Activated gamma-delta T cell treated with Interleukin-2 at 50 U/mL for 16 hours (primary cell): ENCODE measurements around the gene FBLN2.

ENCODE experiments used
- DNase-seq: peaks from one replicate; pipeline ENCODE4 v3.0.0-alpha.2; 2020

Gene FBLN2

GRCh38 chr3:13533885-13534301, 15.0 kb upstream of the FBLN2 start:
- no peak for DNase-seq

DNA sequence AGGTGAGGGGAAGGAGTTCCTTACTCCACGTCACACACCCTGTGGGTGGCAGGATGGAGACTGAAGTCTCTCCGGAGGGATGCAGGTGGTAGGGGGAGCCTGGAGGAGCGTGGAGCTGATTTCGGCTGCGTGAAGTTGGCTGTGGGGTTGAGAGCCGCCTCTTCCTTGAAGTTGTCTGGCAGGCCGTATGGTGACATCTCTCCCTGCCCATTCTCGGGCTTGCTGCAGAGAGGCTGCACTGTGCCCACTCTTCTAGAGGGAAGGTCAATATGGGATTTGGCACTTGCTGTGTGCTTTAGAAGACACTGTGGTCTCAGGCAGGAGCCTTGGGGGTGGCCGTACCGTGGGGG, 13.4 kb upstream of the FBLN2 start:
- no peak for DNase-seq

- DNase-seq, result no peak
These were observed 13.0 kb upstream of the FBLN2 start for GRCh38 chr3:13535905-13536304.

GRCh38 chr3:13536432-13536831, 12.5 kb upstream of the FBLN2 start:
- no peak for DNase-seq

GRCh38 chr3:13536832-13537231, 12.1 kb upstream of the FBLN2 start:
- DNase-seq, result no peak

GRCh38 chr3:13537244-13537908, 11.5 kb upstream of the FBLN2 start:
- DNase-seq, result no peak

GRCh38 chr3:13537909-13538296, 11.0 kb upstream of the FBLN2 start:
- DNase-seq, result no peak

GRCh38 chr3:13538520-13539291, 10.2 kb upstream of the FBLN2 start:
- no peak for DNase-seq

GRCh38 chr3:13539292-13539638, 9.7 kb upstream of the FBLN2 start:
- no peak for DNase-seq

DNA sequence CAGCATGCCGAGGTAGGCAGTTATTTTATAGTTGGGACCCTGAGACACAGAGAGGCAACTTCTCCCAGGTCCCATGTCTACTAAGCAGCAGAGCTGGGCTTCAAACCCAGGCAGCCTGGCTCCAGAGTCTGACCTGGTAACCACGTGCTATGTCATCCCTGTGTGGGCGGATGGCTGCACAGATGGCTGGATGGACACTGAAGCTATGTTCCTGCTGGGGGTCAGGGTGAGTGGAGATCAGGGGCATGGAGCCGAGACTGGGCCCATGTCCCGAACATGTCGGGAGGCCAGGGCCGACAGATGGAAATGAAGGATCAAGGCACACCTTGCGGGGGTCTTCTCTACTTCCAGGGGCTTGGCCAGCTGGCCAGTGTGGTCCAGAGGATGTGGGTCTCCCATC, 9.3 kb upstream of the FBLN2 start:
- DNase-seq, result no peak

DNA sequence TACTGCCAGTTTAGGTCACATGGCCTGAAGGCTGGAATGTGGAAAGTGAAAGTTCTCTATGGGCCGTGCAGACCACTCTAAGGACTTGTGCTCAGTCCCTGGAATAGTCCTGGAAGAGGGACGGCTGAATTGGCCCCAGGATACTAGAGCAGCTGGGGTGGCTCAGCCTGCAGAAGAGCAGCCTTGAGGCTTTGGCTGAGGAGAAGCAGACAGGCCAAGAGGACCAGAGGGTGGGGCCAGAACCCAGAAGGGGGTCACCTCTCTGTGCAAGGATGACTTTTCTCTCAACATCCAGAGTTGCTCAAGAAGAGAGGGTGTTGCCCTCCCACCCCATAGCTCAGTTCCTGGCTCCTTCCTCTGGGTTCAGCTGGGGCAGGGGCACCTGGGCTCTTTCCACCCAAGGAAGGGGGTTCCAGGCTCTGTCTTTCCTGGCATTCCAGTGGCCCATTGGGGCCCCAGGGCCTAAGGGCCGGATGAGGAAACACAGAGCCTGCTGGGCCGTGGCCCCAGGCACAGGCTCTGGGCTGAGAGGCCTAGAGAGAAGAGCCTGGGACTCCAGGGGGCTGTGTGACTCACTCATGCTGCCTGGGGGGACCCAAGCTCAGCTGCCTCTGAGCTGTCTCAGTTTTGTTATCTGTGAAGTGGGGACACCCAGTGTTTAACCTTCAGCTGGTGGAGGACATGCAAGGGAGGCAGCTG, 8.5 kb upstream of the FBLN2 start:
- DNase-seq, result no peak

GRCh38 chr3:13541691-13542090, 7.2 kb upstream of the FBLN2 start:
- no peak for DNase-seq

DNA sequence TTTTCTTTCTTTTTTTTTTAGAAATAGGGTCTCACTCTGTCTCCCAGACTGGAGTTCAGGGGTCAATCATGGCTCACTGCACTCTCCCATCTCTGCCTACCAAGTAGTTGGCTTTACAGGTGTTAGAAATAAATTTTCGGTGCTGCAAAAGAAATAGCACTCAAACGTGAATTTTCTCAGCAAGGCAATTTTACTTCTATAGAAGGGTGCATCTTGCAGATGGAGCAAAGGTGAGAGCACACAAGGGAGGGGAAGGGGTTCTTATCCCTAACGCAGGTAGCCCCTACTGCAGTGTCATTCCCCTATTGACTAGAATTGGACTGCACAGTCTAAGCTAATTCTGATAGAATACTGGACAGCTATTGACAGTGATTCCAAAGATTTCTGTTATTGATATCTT, 6.8 kb upstream of the FBLN2 start:
- no peak for DNase-seq

DNA sequence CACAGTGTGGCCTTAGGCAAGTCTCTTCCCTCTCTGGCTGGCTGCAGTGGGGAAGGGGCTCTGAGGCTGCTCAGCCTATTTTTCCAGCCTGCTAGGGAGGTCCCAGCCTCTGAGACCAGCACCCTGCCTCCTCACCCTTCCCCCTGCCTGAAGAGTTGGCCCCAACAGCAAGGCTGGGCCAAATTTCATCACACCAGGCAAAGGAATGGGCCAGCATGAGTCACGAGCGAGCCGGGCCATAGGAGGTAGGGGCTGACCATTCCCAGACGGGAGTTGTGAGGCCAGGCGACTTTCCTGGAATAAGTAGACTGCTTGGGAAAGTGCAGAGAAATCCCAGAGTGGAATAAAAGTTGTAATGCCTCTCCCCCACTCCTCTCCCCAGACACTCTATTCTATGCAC, 5.7 kb upstream of the FBLN2 start:
- no peak for DNase-seq

DNA sequence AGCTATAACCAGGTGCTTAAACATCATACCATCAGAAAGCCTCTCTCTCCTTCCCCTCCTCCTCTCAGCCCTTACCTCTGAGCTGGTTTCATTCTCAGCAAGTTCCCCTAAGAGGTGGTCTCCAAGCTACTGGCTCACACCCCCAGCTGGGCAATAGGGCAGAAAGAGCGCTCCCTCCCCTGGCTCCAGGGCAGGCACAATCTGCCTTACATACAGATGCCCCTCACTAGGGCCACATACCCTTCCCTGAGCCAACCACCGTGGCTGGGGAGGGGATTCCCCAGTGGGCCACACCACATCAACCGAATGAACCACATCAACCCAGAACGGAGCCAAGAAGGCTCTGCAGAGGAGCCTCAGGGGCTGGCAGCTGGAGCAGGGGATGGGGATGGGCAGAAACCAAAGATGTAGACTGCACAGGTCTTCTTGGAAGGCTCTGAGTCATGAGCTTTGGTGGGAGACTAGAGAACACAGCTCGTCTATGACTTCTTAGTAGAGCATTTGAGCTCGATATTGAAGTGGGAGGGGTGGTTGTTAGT, 4.6 kb upstream of the FBLN2 start:
- peak; percentile 33 for DNase-seq

DNA sequence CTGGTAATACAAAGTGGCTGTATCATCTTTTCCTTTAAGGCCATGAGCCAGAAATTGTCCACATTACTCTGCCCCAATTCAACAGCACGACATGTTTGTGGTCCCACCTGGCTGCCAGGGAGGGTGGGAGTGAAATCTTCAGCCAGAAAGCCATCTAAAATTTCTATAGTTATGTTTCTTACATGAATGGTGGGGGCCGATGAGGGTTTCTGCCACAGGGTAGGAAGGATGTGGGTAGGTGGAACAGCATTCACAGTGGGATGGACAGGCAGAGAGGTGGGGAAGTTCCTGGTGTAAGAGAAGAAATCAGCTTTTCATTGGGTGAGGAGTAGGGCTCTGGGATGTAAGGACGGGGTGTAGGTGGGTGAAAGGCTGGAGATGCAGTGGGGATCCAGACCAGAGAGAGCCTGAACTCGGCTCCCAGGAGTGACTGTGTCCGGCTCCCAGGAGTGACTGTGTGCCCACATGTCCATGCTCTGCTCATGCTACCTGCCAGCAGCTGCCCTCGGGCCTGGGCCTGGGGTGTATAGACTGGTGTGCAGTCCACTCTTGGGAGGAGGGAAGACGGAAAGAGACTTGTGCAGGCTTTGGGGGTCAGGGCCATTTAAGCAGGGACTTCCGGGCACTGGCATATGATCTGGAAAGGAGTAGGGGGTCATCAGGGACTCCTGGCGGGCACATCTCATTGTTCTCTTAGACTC, 3.8 kb upstream of the FBLN2 start:
- DNase-seq, result no peak

DNA sequence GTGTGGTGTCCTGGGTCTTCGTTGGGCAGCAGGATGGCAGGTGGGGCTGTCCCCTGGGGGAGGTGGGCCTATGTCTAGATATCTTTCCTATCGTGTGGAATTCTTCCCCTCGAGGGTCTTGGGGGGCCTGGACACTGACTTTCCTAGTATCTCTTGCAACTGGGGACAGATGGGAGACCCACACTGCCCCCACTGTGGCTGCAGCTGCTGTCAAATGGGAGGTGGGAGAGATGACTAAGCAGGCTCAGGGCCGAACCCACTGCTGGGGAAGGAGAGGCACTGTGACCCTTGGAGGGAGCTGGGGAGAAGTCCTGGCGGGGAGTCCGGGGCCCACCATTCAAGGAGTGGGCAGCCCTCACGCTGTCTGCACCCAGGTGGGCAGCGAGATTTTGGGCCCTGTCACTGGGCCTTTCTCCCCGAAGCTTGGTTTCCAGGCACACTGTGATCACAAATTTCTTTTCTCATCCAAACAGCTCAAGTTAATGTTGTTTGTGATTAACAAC, 2.9 kb upstream of the FBLN2 start:
- DNase-seq, result no peak

DNA sequence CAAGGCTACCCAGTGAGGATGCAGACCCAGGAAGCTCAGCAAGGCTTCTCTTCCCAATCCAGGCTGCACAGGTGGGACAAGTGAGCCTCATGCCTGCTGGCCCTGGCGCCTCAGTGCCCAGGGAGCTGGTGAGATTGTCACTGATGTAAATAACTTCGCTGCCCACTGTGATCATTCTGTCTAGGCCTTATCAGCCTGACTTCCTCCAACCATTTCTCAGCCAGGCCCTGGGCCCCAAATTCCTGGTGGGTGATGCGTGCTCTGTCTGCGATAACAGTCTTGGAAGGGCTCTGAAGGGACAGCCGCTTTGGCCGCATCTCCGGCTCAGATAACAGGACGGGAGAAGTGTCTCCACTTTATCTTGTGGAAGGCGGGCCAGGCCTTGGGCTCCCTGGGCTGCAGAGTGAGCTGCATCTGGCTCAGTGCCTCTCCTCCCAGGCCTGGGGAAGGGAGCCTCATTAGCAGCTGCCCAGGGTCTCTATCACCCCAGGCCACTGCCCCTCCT, 2.2 kb upstream of the FBLN2 start:
- no peak for DNase-seq

- DNase-seq, result no peak
These were observed 1.1 kb upstream of the FBLN2 start for GRCh38 chr3:13547591-13548371.

DNA sequence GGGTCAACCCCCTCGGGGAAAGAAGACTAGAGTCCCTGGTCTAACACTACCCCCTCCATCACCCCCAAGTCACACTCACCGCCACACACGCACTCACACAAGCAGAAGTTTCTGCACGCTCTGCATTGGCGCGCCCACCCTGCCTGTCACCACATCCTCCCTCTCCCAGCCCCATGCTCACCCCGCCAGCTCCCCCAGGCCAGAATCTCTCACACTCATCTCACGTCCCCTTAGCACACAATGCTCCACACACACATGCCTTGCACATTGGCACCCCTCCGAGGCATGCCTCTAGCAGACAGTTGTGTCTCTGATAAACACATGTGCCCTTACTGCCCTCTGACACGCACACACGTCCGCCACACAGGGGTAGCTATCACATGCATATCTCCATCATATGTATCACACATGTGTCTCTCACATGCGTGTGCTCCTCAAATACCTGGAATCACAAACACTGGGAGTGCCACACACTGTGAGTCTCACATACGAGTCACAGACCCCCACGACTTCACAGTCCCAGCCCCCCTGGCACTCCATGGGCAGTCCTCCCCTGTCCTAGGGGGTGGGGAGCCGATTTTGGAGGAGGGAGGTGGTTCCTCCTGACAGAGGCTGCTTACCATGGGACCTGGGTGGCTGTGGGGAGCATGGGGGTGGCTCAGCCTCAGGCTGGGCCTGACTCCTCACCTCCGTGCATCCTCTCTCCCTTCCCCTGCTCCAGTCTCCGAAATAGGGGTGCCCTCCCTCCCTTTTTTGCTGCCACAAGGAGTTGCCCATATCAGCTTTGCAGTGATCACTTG, 898 bp downstream of the FBLN2 start:
- peak; percentile 62 for DNase-seq

- no peak for DNase-seq
These were observed 1.4 kb downstream of the FBLN2 start for GRCh38 chr3:13550423-13550690.
